OCI-LY7 (cell line): ENCODE results near the gene FREY1. TPM values are rescaled to one million over a fixed set of nuclear protein-coding genes. Genes with fewer than 3 reads are reported as not detected.

ENCODE experiments used
- BruUV-seq: library from RNA; stranded (reverse); fragments of 400-500 nt; replicated peaks from 2 replicates; lab custom pipeline; 2021; lab: Mats Ljungman, UMichigan
- CTCF ChIA-PET: fragments of 300-600 bp; sonication (Branson Sonifier 250); formaldehyde crosslinking; loops from one replicate; lab custom pipeline; 2022; ENCODE audit warnings: antibody characterized with exemption; ENCODE audit not compliant: unreplicated experiment; lab: Charles Lee
- POLR2A ChIA-PET: fragments of 300-600 bp; sonication (Branson Sonifier 250); formaldehyde crosslinking; loops from one replicate; lab custom pipeline; 2022; ENCODE audit warnings: antibody characterized with exemption; lab: Charles Lee
- DNase-seq: peaks from one replicate; pipeline ENCODE4 v3.0.0-alpha.2; 2015; ENCODE audit warnings: low spot score
- H2AFZ ChIP-seq: fragments of 200-600 bp; sonication (generic), shearing (Covaris generic); 2 replicates; pipeline ENCODE4 v1.6.1; 2014; ENCODE audit warnings: mild to moderate bottlenecking, antibody characterized with exemption, low read length, moderate library complexity
- H3K27ac ChIP-seq: fragments of 200-600 bp; sonication (generic); 2 replicates; pipeline ENCODE4 v1.5.1; 2014; ENCODE audit warnings: mixed run types, low read depth, mild to moderate bottlenecking, moderate library complexity, low read length, inconsistent platforms; ENCODE audit not compliant: poor library complexity, severe bottlenecking
- H3K36me3 ChIP-seq: fragments of 200-600 bp; sonication (generic); 2 replicates; pipeline ENCODE4 v1.6.1; 2014; ENCODE audit warnings: mild to moderate bottlenecking, antibody characterized with exemption, low read length, moderate library complexity, mixed read lengths; ENCODE audit not compliant: insufficient read depth
- H3K4me1 ChIP-seq: fragments of 200-600 bp; sonication (generic); 2 replicates; pipeline ENCODE4 v1.5.1; 2014; ENCODE audit warnings: mild to moderate bottlenecking, low read length; ENCODE audit not compliant: insufficient read depth, poor library complexity, severe bottlenecking
- H3K4me2 ChIP-seq: fragments of 200-600 bp; sonication (generic); 2 replicates; pipeline ENCODE4 v1.6.1; 2014; ENCODE audit warnings: mild to moderate bottlenecking, low read length
- H3K4me3 ChIP-seq: fragments of 200-600 bp; sonication (generic); 2 replicates; pipeline ENCODE4 v1.5.1; 2014; ENCODE audit warnings: mild to moderate bottlenecking, low read depth, low read length; ENCODE audit not compliant: poor library complexity, severe bottlenecking
- H3K79me2 ChIP-seq: fragments of 200-600 bp; sonication (generic); 2 replicates; pipeline ENCODE4 v1.6.1; 2016; ENCODE audit warnings: low read depth, mild to moderate bottlenecking, low read length, moderate library complexity, mixed read lengths; ENCODE audit not compliant: insufficient read depth
- H3K9me2 ChIP-seq: fragments of 200-600 bp; sonication (generic); 2 replicates; pipeline ENCODE4 v1.6.1; 2016; ENCODE audit warnings: mild to moderate bottlenecking, low read length, mixed read lengths; ENCODE audit not compliant: insufficient read depth
- H3K9me3 ChIP-seq: fragments of 200-600 bp; sonication (generic); 2 replicates; pipeline ENCODE4 v1.6.1; 2014; ENCODE audit warnings: mild to moderate bottlenecking, mixed run types, low read length, mixed read lengths
- H4K20me1 ChIP-seq: fragments of 200-600 bp; sonication (generic); 2 replicates; pipeline ENCODE4 v1.6.1; 2014; ENCODE audit warnings: mild to moderate bottlenecking, antibody characterized with exemption, low read length, moderate library complexity, mixed read lengths; ENCODE audit not compliant: insufficient read depth
- EZH2phosphoT487 ChIP-seq: fragments of 200-600 bp; sonication (generic); IDR thresholded peaks from 2 replicates; pipeline ENCODE4 v1.6.1; 2018; ENCODE audit warnings: low read depth, borderline replicate concordance, mild to moderate bottlenecking, mixed run types, antibody characterized with exemption, low read length, moderate library complexity, mixed read lengths
- intact Hi-C: fragments of 100-400 bp; cut with micrococcal nuclease; formaldehyde crosslinking; loops from one replicate; pipeline ENCODE4 v1.10.0; 2022; ENCODE audit not compliant: unreplicated experiment
- total RNA-seq, 2 experiments: library from RNA; depleted of rRNA in 1 of 2; stranded (reverse); fragments of >200 nt in 1 of 2; shearing (Covaris generic) in 1 of 2; gene quantifications; 2 replicates each; pipeline ENCODE4 v1.2.3, GENCODE V29; 2014 to 2022
- TF ChIP-seq, protein P1 (sequence below): fragments of 200-600 bp; sonication (generic); conservative IDR thresholded peaks from 2 replicates; pipeline ENCODE4 v1.5.1; 2014; ENCODE audit warnings: mild to moderate bottlenecking, antibody characterized with exemption, low read length, moderate library complexity, mixed read lengths

FREY1 gene
- total RNA-seq, 2 experiments from 2014 or later, result 3.3 to 3.7 TPM

DNA sequence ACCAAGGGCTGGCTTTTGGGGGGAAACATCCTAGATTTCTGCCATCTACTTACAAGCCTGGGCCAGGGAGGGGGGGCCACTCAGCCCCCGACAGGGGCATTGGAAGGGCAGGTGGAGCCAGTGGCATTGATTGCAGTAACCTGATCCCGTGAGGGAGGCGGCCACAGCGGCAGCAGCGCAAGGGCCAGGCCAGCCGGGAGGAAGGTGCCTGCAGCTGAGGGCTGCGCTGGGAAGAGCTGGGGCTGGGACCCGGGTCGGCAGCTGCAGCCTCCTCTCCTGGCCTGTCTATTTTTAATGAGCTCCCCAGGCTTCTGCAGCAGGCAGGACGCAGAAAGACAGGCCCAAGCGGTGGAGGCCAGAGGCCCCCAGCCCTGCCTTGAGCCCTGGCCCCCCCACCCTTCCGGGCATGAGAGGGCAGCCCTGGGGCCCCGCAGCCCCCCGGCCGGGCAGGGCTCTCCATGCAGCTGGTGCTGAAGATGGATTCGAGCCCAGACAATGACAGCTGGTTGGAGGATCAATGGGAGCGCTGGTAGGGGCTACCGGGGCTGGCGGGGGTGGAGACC is 10.6 kb downstream of the FREY1 start:
- intact Hi-C loops, result no loop called here
- H3K9me2 ChIP-seq, result no peaks in the 10 kb centered on the region
- TF ChIP-seq EZH2phosphoT487, result no peak
- TF ChIP-seq, protein P1, sequence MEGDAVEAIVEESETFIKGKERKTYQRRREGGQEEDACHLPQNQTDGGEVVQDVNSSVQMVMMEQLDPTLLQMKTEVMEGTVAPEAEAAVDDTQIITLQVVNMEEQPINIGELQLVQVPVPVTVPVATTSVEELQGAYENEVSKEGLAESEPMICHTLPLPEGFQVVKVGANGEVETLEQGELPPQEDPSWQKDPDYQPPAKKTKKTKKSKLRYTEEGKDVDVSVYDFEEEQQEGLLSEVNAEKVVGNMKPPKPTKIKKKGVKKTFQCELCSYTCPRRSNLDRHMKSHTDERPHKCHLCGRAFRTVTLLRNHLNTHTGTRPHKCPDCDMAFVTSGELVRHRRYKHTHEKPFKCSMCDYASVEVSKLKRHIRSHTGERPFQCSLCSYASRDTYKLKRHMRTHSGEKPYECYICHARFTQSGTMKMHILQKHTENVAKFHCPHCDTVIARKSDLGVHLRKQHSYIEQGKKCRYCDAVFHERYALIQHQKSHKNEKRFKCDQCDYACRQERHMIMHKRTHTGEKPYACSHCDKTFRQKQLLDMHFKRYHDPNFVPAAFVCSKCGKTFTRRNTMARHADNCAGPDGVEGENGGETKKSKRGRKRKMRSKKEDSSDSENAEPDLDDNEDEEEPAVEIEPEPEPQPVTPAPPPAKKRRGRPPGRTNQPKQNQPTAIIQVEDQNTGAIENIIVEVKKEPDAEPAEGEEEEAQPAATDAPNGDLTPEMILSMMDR, result no peak
- ChIA-PET CTCF (no interaction called here), POLR2A (no interaction called here)
- H2AFZ ChIP-seq, result no peak overlapping the region
- no peak overlapping the region for H3K4me2 ChIP-seq
- no peak overlapping the region for H3K27ac ChIP-seq
- H4K20me1 ChIP-seq, result no peaks in the 10 kb centered on the region
- no peak for DNase-seq
- H3K79me2 ChIP-seq, result no peaks in the 10 kb centered on the region
- BruUV-seq, result no TSS peak
- H3K36me3 ChIP-seq, result no peaks in the 10 kb centered on the region
- H3K4me3 ChIP-seq, result no peak overlapping the region
- no peaks in the 10 kb centered on the region for H3K9me3 ChIP-seq
- peaks cover 13% of the 10 kb centered on the region for H3K4me1 ChIP-seq

DNA sequence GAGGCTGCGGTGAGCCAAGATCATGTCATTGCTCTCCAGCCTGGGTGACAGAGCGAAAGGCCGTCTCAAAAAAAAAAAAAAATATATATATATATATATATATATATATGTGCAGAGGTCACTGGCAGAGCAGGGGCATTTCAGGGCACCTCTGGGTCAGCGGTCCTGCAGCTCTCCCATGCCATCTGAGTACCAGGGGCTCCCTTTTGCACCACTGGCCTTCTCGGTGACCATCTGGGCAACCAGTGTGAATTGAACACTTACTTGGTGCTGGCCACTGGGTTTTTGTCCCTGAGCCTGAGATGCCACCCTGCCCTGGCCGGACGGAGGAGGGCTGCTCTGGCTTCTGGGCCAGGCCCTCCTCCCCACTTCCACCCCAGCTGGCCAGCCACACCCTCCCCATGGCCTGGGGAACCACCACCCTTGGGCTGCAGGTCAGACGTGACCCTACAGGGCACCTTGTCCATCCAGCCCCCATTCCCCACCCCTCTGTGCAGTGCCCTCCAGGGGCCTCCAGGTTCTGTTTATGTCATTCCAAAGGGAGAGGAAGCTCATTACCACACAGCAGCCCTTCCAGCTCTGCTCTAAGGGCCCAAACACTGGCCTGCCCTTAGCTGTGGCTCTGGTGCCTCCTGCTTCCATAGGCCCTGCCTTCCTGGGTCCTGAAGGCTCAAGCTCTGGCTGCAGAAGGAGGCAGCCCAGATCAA is 11.4 kb downstream of the FREY1 start:
- no TSS peak for BruUV-seq
- ChIA-PET CTCF (no interaction called here), POLR2A (interaction anchor here (1.1 kb wide), 1 partner anchor 55 kb away, joined by 4 read pairs; no protein-coding TSS in a partner anchor)
- TF ChIP-seq, protein P1, result no peak
- no peak for TF ChIP-seq EZH2phosphoT487
- no peaks in the 10 kb centered on the region for H3K79me2 ChIP-seq
- H3K9me3 ChIP-seq, result no peaks in the 10 kb centered on the region
- no peak overlapping the region for H3K4me2 ChIP-seq
- no peaks in the 10 kb centered on the region for H3K9me2 ChIP-seq
- H3K4me1 ChIP-seq, result peaks cover 13% of the 10 kb centered on the region
- intact Hi-C loops, result no loop called here
- H3K36me3 ChIP-seq, result no peaks in the 10 kb centered on the region
- no peak for DNase-seq
- H3K4me3 ChIP-seq, result no peak overlapping the region
- H2AFZ ChIP-seq, result no peak overlapping the region
- H3K27ac ChIP-seq, result no peak overlapping the region
- no peaks in the 10 kb centered on the region for H4K20me1 ChIP-seq

GRCh38 chr11:45894555-45895247 is 12.4 kb downstream of the FREY1 start:
- no peak for DNase-seq
- Histone ChIP-seq H2AFZ (no peak overlapping the region), H3K9me3 (no peaks in the 10 kb centered on the region), H3K36me3 (no peaks in the 10 kb centered on the region), H3K9me2 (no peaks in the 10 kb centered on the region), H3K27ac (no peak overlapping the region), H3K4me1 (peaks cover 12% of the 10 kb centered on the region), H3K79me2 (no peaks in the 10 kb centered on the region), H3K4me2 (no peak overlapping the region), H4K20me1 (no peaks in the 10 kb centered on the region), H3K4me3 (no peak overlapping the region)
- intact Hi-C loops, result no loop called here
- ChIA-PET CTCF (no interaction called here), POLR2A (interaction anchor here (1.1 kb wide), 1 partner anchor 56 kb away, joined by 4 read pairs; no protein-coding TSS in a partner anchor)
- TF ChIP-seq EZH2phosphoT487, result no peak
- TF ChIP-seq, protein P1, result no peak
- BruUV-seq, result no TSS peak
